Activated CD4-positive, CD25-positive, alpha-beta regulatory T cell (primary cell): ENCODE measurements around the gene ALPK1.
"Not testable (repeated sequence)": the region's sequence is repeated elsewhere in the genome, so short reads cannot be mapped to it uniquely, and the experiment has no call there.

ENCODE experiments used
- DNase-seq, 4 experiments: peaks; one replicate each; lab custom pipeline; 2025; lab: John Stamatoyannopoulos, UW

ALPK1 gene

GRCh38 chr4:112378858-112379257, 81.7 kb downstream of the ALPK1 start:
- DNase-seq: no peak

- DNase-seq: no peak
Measured at GRCh38 chr4:112379306-112379705, 82.1 kb downstream of the ALPK1 start.

- no peak for DNase-seq
Measured at GRCh38 chr4:112381996-112382692, 85.0 kb downstream of the ALPK1 start.

DNA sequence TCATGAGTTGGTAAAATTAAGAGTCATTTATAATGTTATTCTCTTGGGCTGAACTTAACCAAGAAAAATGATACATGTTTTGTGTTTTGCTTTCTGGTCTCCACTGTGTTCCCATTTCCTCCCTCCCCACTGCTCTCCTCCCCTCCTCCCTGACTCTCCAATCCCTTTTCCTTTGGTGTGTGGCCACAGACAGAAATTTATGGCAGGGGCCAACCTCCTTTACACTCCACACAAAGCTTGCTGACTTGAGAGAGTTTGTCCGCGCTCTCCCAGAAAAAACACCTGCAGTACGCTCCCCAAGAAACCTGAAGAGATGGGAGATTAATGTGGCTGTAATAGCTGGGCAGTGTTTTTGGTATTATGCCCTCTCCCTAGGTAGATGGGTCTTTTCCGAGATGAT, 88.9 kb downstream of the ALPK1 start:
- no peak for DNase-seq

GRCh38 chr4:112402098-112402497, 104.9 kb downstream of the ALPK1 start:
- DNase-seq: no peak

- no peak for DNase-seq
Measured at GRCh38 chr4:112403101-112403945, 106.2 kb downstream of the ALPK1 start.

DNA sequence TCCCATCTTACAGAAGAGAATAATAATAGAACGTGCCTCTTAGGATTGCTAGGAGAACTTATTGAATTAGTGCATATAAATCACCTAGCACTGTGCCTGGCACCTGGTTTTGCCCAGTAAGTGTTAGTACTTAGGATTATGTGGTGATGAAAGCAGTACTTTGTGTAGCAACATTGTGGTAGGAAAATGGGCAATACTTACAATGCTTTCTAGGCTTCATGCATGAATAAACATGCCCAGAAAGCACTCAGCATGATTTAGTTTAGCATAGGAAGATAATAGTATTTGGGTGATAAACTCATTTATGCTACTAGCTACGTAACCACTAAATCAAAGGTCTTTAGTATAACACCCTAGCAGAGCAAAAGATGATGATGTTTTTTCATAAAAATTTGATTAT, 113.2 kb downstream of the ALPK1 start:
- no peak for DNase-seq

- DNase-seq: no peak
Measured at GRCh38 chr4:112410804-112411203, 113.6 kb downstream of the ALPK1 start.

DNA sequence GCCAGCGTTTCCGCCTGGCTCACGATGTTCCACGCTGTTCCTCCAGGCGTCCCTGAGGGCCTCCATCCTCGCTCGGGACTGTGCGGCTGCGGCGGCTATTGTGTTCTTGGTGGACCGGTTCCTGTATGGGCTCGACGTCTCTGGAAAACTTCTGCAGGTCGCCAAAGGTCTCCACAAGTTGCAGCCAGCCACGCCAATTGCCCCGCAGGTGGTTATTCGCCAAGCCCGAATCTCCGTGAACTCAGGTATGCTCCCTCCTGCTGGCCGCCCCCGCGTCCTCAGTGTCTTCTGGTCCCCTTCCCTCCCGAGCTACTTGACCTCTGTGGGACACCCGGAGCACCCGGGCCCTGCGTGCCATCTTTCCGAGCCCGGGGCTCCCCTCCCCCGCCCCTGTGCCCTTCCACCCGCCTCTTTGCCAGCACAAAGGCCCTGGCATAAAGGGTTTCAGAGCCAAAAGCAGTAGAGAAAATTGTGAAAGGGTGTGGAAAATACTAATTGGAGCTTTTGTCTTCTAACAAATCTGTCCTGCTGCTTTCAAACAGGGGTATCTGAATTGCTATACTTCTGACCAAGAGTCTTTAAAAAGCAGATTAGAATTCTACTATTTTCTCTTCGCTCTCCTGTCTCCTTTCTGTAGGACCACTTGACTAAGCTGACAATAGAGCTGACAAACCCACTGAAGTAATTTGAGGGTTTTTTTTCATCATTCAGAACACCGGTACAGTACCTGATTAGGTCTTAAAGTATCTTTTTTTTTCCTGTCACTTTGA, 114.8 kb downstream of the ALPK1 start:
- no peak for DNase-seq

- DNase-seq: no peak
Measured at GRCh38 chr4:112416464-112416863, 119.3 kb downstream of the ALPK1 start.

GRCh38 chr4:112418092-112418491, 120.9 kb downstream of the ALPK1 start:
- DNase-seq: no peak

- no peak for DNase-seq
Measured at GRCh38 chr4:112421911-112422310, 124.7 kb downstream of the ALPK1 start.

- no peak for DNase-seq
Measured at GRCh38 chr4:112422644-112423043, 125.5 kb downstream of the ALPK1 start.

GRCh38 chr4:112423591-112423990, 126.4 kb downstream of the ALPK1 start:
- DNase-seq: no peak

GRCh38 chr4:112425823-112426222, 128.7 kb downstream of the ALPK1 start:
- no peak for DNase-seq

GRCh38 chr4:112426416-112426815, 129.2 kb downstream of the ALPK1 start:
- DNase-seq: no peak

DNA sequence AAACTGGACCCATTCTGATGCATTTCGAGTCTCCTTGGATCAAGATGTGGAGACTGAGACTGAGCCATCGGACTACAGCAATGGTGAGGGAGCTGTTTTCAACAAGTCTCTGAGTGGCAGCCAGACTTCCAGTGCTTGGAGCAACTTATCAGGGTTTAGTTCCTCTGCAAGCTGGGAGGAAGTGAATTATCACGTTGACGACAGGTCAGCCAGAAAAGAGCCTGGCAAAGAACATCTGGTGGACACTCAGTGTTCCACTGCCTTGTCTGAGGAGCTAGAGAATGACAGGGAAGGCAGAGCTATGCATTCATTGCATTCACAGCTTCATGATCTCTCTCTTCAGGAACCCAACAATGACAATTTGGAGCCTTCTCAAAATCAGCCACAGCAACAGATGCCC, 134.0 kb downstream of the ALPK1 start:
- DNase-seq: no peak

GRCh38 chr4:112436987-112437386, 139.8 kb downstream of the ALPK1 start:
- no peak for DNase-seq

DNA sequence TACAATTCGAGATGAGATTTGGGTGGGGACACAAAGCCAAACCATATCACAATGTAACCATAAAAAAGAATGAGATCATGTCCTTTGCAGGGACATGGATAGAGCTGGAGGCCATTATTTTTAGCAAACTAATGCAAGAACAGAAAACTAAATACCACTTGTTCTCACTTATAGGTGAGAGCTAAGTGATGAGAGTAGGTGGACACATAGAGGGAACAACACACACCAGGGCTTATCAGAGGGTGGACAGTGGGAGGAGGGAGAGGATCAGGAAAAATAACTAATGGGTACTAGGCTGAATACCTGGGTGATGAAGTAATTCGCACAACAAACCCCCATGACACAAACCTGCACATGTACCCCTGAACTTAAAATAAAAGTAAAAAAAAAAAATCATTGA, 145.1 kb downstream of the ALPK1 start:
- DNase-seq: not testable (repeated sequence)

DNA sequence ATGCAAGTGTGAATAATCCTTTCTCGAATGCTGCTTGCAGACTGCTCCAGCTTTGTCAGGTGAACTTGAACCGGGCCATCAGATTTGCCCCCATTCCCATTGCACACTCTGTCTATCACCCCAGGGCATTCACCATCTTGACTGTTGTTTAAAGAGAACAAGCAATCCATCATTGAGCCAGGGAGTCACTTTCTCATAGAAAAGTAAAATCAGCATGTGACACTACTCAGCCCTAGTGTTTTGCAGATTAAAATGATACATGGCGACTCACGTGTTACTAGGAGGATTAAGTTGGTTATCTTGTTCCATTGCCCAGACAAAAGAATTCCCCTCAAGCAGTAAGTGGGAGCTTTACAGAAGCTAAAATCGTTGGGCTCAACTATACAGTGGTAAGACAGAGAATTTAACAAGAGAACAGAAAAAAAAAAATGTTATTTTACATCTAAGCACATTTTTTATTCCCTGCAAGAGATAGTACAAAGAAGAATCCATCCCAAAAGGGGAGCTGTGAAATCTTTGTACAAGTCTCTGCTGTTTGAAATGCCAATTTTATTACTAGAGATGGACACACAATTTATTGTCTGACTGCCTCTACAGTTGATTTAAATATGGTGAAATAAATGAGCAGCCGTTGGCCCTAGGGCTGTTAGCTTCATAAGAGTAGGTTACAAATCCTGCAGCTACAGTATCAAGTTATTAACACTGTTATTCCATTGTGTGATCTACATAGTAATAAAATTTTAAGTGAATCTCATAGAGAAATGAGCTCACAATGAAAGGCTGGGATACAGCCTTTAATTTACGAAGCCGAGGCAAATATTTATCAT, 151.3 kb downstream of the ALPK1 start:
- DNase-seq: no peak

- DNase-seq: no peak
Measured at GRCh38 chr4:112449708-112450107, 152.5 kb downstream of the ALPK1 start.

DNA sequence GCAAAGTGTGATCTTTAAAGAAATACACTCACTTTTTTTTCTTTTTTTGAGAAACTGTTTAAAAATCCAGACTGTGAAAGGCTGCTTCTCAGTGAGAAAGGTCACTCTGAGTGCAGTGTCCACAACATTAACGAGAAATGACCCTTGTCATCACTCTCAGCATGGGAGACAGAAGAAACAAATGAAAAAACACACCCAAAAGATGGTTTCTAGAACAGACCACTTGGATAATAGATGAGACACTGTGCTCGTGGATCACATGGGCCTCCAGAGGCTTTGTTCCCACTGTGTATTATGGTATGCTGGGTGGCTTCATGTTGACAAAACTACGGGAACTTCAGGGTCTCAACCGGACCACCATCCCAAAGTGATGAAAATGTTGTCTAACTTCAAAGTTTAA, 153.9 kb downstream of the ALPK1 start:
- no peak for DNase-seq
